Spinal cord (tissue), 10 donors: Measurements from ENCODE around the gene MRPL19. TPM values are rescaled to one million over a fixed set of nuclear protein-coding genes. Genes with fewer than 3 reads are reported as not detected.
A peak's percentile ranks its signal among the peaks of the same experiment; 100 is the strongest.
"Not testable (repeated sequence)": the region's sequence is repeated elsewhere in the genome, so short reads cannot be mapped to it uniquely, and the experiment has no call there.

Source experiments
- DNase-seq, 6 donors: peaks; one replicate each; pipeline versions ENCODE4 v3.0.0 to v3.0.0-alpha.2; 2013 to 2015; ENCODE audit warnings: low spot score in 6 of 6, low read depth in 4 of 6
- H3K27ac ChIP-seq: one replicate; pipeline ENCODE4 v1.5.1; 2013; ENCODE audit warnings: low read depth, low read length, control low read depth
- H3K27me3 ChIP-seq: one replicate; pipeline ENCODE4 v1.6.1; 2013; ENCODE audit warnings: low read length; ENCODE audit not compliant: control insufficient read depth, insufficient read depth
- H3K36me3 ChIP-seq: one replicate; pipeline ENCODE4 v1.6.1; 2013; ENCODE audit warnings: low read length; ENCODE audit not compliant: control insufficient read depth, insufficient read depth
- H3K4me1 ChIP-seq: one replicate; pipeline ENCODE4 v1.6.1; 2013; ENCODE audit warnings: low read length; ENCODE audit not compliant: control insufficient read depth, insufficient read depth
- H3K4me3 ChIP-seq: one replicate; pipeline ENCODE4 v1.5.1; 2013; ENCODE audit warnings: low read depth, low read length, control low read depth
- H3K9me3 ChIP-seq: one replicate; pipeline ENCODE4 v1.6.1; 2013; ENCODE audit warnings: low read length; ENCODE audit not compliant: control insufficient read depth, insufficient read depth
- WGBS: methylation state at CpG from one replicate; pipeline ENCODE4 v1.1.5; 2013; ENCODE audit warnings: missing lambda C conversion rate; ENCODE audit not compliant: insufficient coverage; 5-methylcytosine and 5-hydroxymethylcytosine counted together
- polyA plus RNA-seq, 2 donors: library from polyadenylated mRNA; unstranded; fragments of 120-200 nt; gene quantifications; one replicate each; pipeline ENCODE4 v1.2.1, GENCODE V29; 2013; ENCODE audit not compliant: insufficient read length in 2 of 2
- total RNA-seq, 2 donors: library from RNA; depleted of rRNA in 1 of 2; stranded (reverse); fragments of 120-200 nt in 1 of 2; fragments of >200 nt in 1 of 2; gene quantifications; one replicate each; pipeline versions ENCODE4 v1.2.3 to v1.2.4, GENCODE V29; 2013 to 2014
- donor health status: healthy.

The MRPL19 gene
- total and polyA plus RNA-seq, 4 donors: 40.8 to 59.9 (median 55.8) TPM

DNA sequence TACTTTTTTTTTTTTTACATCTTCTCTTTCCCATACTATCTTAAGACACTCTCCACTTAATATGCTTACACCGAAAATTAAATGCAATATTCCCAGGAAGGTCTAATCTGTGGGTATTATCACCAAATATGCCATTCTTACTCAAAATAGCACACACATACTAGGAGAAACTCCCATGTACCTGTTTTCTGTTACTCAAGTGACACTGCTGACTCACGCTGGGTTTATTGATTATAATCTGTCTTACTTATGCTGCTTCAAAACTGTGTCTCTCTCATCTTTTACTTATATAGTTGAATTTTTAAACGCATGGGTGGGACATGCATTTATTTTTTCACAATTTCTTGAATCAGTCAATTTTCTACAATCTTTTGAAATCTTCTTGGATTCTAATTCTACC is 29.9 kb downstream of the MRPL19 start:
- WGBS: 100% methylated on average over 1 of the region's 3 CpGs
- DNase-seq: no peak
- no peak overlapping the region for H3K27ac ChIP-seq

DNA sequence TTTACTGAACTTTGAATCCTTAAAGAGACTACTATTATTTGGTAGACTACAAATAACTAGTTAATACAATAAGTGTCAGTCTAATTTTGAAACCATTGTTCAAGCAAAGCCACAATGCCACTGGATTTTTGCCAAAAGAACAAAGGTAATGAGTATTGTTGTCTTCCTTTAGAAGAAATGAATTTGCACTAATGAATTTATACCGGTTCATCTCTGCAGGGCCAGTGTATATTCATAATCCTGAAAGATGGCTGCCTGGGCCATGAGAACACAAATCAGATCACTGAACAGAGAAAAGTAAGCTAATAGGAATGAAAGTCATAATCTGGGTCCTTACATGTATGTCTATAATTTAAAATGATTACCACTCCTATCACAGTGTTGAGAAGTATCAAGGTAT is 33.0 kb downstream of the MRPL19 start:
- no peaks in the 10 kb centered on the region for H3K9me3 ChIP-seq
- no peak overlapping the region for H3K4me3 ChIP-seq
- no peak for DNase-seq
- no peaks in the 10 kb centered on the region for H3K4me1 ChIP-seq
- no CpG with 5 or more reads among the region's 1 CpG for WGBS
- peaks cover 10% of the 10 kb centered on the region for H3K36me3 ChIP-seq
- no peak overlapping the region for H3K27ac ChIP-seq
- no peaks in the 10 kb centered on the region for H3K27me3 ChIP-seq

More for the DNA sequence above, 29.9 kb downstream of the MRPL19 start:
- Histone ChIP-seq H3K4me1 (no peaks in the 10 kb centered on the region), H3K27me3 (no peaks in the 10 kb centered on the region), H3K4me3 (no peak overlapping the region), H3K9me3 (no peaks in the 10 kb centered on the region), H3K36me3 (peaks cover 8% of the 10 kb centered on the region)

DNA sequence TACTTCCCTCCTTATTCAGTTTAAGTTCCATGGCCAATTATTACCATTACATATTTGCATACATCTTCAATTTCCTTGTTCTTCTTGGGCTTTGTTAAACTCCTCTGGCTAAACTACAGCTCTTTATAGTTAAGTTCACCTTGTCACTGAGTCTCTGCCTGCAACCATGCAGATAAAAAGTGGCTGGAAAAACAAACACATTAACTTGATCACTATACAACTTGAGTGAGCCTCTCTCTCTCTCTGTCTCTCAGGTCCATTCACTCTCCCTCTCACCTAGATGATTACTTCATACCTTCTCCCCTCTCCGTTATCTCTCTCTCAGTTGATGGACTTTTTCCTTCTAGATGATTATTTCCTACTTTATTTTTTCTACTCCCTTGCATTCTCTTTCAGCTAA is 33.8 kb downstream of the MRPL19 start:
- H3K27ac ChIP-seq: no peak overlapping the region
- 78% methylated on average over 1 of the region's 1 CpG for WGBS

DNA sequence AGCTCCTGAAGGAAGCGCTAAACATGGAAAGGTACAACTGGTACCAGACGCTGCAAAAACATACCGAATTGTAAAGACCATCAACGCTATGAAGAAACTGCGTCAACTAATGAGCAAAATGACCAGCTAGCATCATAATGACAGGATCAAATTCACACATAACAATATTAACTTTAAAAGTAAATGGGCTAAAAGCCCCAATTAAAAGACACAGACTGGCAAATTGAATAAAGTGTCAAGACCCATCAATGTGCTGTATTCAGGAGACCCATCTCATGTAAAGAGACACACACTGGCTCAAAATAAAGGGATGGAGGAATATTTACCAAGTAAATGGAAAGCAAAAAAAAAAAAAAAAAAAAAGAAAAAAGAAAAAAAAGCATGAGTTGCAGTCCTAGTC is 36.8 kb downstream of the MRPL19 start:
- 100% methylated on average over 1 of the region's 5 CpGs for WGBS
- not testable (repeated sequence) for DNase-seq, H3K9me3 ChIP-seq, H3K4me1 ChIP-seq, H3K4me3 ChIP-seq, H3K27me3 ChIP-seq, H3K27ac ChIP-seq
- H3K36me3 ChIP-seq: peaks cover 22% of the 10 kb centered on the region

More for the DNA sequence above, 33.8 kb downstream of the MRPL19 start:
- Histone ChIP-seq H3K4me3 (no peak overlapping the region), H3K4me1 (no peaks in the 10 kb centered on the region), H3K27me3 (no peaks in the 10 kb centered on the region), H3K9me3 (no peaks in the 10 kb centered on the region), H3K36me3 (peaks cover 10% of the 10 kb centered on the region)
- DNase-seq: no peak

DNA sequence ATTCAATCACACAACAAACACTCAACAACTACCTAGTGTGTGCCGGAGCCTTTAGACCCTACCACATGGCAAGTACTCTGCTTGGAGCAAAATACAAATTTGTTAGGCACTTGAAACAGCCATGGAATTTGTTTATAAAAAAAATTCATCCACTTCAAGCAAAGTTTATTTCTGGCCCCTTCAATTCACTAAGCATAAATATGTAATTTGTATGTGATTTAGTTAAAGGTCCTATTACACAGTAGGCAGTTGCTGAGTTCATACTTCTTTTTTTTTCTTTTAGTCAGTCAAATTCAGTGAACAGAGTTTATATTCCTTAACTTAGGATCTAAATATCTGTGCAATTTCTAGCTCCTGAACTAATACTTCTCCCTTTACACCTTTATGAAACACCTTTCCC is 41.6 kb downstream of the MRPL19 start:
- H3K27me3 ChIP-seq: no peaks in the 10 kb centered on the region
- WGBS: no CpG with 5 or more reads among the region's 1 CpG
- H3K9me3 ChIP-seq: no peaks in the 10 kb centered on the region
- H3K4me1 ChIP-seq: no peaks in the 10 kb centered on the region
- no peak overlapping the region for H3K27ac ChIP-seq
- no peak overlapping the region for H3K4me3 ChIP-seq
- peaks cover 18% of the 10 kb centered on the region for H3K36me3 ChIP-seq
- DNase-seq: no peak

DNA sequence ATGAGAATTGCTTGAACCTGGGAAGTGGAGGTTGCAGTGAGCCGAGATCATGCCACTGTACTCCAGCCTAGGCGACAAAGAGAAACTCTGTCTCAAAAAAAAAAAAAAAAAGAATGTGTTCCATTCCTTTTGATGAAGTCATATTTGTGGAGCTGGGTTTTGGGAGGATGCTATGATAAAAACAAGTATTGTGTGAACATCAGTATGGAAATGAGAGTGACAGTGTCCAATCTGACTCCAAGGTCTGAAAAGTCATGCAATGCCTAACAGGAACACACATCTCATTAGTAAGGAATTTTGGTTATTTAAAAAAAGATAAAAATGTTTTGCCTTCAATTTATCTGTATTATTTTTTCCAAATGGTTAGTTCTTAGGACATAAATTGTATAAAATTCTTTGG is 52.3 kb downstream of the MRPL19 start:
- Histone ChIP-seq H3K36me3 (peaks cover 18% of the 10 kb centered on the region), H3K9me3 (no peaks in the 10 kb centered on the region), H3K27ac (no peak overlapping the region), H3K4me1 (no peaks in the 10 kb centered on the region), H3K4me3 (no peak overlapping the region), H3K27me3 (no peaks in the 10 kb centered on the region)
- 94% methylated on average over 2 of the region's 2 CpGs for WGBS
- no peak for DNase-seq

DNA sequence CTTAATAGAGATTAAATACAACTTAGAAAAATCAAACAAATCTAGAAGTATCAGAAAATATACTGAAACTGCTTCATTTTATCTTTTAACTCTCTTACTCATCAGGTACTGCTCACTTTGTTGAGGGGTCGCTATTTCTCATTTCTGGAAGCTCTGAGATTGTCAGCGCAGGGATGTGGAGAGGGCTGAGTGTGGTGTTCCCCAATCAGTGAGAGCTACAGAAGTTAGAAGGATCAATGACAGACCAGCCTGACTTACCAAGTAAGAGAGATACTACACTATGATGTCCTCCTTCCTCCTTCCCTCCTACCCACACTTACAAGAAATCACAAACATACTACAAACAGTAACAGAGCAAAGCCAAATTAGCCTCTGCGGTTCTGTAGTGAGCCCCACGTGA is 56.0 kb downstream of the MRPL19 start:
- H3K36me3 ChIP-seq: peaks cover 15% of the 10 kb centered on the region

DNA sequence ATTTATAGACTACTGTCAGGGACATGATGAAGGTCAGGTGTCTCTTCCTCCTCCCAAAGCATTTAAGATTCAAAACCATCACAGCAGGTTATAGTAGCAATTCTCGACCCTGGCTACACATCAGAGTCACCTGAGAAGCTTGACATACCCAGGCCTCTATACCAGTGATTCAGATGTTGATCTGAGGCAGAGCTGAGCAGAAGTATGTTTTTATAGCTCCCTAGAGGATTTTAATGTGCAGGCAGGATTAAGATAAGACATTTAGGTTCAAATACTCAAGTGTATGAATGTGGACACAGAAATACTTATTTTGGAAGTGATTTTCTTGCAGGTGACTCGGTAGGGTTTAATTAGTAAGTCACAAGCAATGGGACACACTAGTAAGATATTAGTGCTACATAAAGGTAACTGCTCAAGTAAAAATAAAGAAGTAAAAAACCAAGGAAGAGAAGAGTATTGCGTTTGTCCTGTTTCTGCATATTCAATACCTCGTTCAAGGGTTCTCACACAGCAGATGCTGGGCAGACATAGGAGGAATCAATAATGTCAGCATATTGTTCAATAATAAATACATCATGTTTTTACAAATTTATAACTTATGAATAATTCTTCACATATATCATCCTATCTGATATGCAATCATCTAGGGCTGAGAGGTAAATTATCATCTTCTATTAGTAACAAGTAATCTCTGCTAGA is 57.2 kb downstream of the MRPL19 start:
- DNase-seq: peak in 1 of 6 donors; percentile 25
- Histone ChIP-seq H3K9me3 (no peaks in the 10 kb centered on the region), H3K27ac (no peak overlapping the region), H3K4me1 (no peaks in the 10 kb centered on the region), H3K4me3 (no peak overlapping the region), H3K27me3 (no peaks in the 10 kb centered on the region), H3K36me3 (peaks cover 11% of the 10 kb centered on the region)
- whole genome bisulfite sequencing: 67% methylated on average over 1 of the region's 4 CpGs

More for the DNA sequence above, 56.0 kb downstream of the MRPL19 start:
- no peaks in the 10 kb centered on the region for H3K9me3 ChIP-seq
- no peak overlapping the region for H3K27ac ChIP-seq
- no peaks in the 10 kb centered on the region for H3K4me1 ChIP-seq
- WGBS: no CpG with 5 or more reads among the region's 4 CpGs
- H3K4me3 ChIP-seq: no peak overlapping the region
- no peaks in the 10 kb centered on the region for H3K27me3 ChIP-seq
- DNase-seq: peak in 1 of 6 donors; percentile 40

DNA sequence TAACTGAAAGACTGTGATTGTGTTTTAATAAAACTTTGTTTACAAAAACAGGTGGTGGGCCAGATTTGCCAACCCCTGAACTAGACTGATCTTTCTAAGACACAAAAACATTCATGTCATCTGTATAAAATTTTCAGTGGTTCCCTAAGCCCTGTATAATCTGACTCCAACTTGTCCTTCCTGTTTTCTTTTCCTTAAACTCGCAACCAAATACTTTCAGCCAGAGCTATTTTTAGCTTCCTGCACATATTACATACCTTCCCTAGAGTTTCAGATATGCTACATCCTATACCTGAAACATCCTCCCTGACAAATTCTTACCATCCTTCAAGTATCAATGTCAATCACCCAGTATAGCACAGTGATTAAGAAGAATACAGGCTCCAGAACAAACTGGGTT is 59.3 kb downstream of the MRPL19 start:
- DNase-seq: no peak
- 80% methylated on average over 1 of the region's 1 CpG for WGBS
- no peak overlapping the region for H3K27ac ChIP-seq
- H3K4me1 ChIP-seq: no peaks in the 10 kb centered on the region
- no peaks in the 10 kb centered on the region for H3K9me3 ChIP-seq
- H3K4me3 ChIP-seq: no peak overlapping the region
- H3K36me3 ChIP-seq: no peaks in the 10 kb centered on the region
- H3K27me3 ChIP-seq: no peaks in the 10 kb centered on the region

DNA sequence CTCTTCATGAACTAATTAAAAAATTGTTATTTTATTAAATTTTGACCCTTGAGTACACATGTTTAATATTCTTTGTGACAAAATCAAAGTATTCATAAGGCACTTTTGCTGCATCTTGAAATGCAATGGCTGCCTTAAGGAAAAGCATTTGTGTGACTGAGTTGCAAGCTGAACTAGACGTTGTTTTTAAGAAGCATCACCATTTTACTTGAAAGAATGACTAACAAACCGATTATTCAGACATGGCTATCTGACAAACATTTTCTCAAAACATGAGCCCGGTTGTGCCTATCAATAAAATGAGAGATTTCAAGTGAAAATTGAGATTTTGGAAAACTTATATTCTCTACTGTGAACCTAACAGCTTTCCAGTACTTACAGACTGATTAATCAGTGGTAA is 61.3 kb downstream of the MRPL19 start:
- Histone ChIP-seq H3K27ac (no peak overlapping the region), H3K4me3 (no peak overlapping the region), H3K4me1 (no peaks in the 10 kb centered on the region), H3K9me3 (no peaks in the 10 kb centered on the region), H3K36me3 (peaks cover 4% of the 10 kb centered on the region), H3K27me3 (no peaks in the 10 kb centered on the region)
- DNase-seq: no peak
- 83% methylated on average over 1 of the region's 3 CpGs for WGBS
